Nephron (organoid): ENCODE results near the gene THBS3.

Experiments used
- H3K27ac Mint-ChIP-seq, 3 experiments: 2 replicates each; pipeline ENCODE4 v1.8.0; 2020; ENCODE audit warnings: mixed read lengths in 3 of 3, mild to moderate bottlenecking in 2 of 3, moderate library complexity in 1 of 3
- H3K27me3 Mint-ChIP-seq: 2 replicates; pipeline ENCODE4 v1.8.0; 2021; ENCODE audit warnings: low read depth, mild to moderate bottlenecking, moderate library complexity, mixed read lengths
- H3K36me3 Mint-ChIP-seq: 2 replicates; pipeline ENCODE4 v1.8.0; 2020; ENCODE audit warnings: low read depth, mixed read lengths
- H3K4me1 Mint-ChIP-seq: 2 replicates; pipeline ENCODE4 v1.8.0; 2020; ENCODE audit warnings: mixed read lengths
- H3K4me3 Mint-ChIP-seq, 3 experiments: 2 replicates each; pipeline ENCODE4 v1.8.0; 2020; ENCODE audit warnings: mild to moderate bottlenecking in 3 of 3, mixed read lengths in 3 of 3, moderate library complexity in 2 of 3
- H3K9me3 Mint-ChIP-seq: 2 replicates; pipeline ENCODE4 v1.8.0; 2020; ENCODE audit warnings: mixed read lengths
- TF ChIP-seq, protein P1 (sequence below), 3 experiments: fragments of 200-600 bp; sonication (generic); IDR thresholded peaks; one replicate each; pipeline ENCODE4 v1.5.0; 2021; ENCODE audit warnings: antibody characterized with exemption in 3 of 3; ENCODE audit not compliant: unreplicated experiment in 3 of 3

Gene THBS3

DNA sequence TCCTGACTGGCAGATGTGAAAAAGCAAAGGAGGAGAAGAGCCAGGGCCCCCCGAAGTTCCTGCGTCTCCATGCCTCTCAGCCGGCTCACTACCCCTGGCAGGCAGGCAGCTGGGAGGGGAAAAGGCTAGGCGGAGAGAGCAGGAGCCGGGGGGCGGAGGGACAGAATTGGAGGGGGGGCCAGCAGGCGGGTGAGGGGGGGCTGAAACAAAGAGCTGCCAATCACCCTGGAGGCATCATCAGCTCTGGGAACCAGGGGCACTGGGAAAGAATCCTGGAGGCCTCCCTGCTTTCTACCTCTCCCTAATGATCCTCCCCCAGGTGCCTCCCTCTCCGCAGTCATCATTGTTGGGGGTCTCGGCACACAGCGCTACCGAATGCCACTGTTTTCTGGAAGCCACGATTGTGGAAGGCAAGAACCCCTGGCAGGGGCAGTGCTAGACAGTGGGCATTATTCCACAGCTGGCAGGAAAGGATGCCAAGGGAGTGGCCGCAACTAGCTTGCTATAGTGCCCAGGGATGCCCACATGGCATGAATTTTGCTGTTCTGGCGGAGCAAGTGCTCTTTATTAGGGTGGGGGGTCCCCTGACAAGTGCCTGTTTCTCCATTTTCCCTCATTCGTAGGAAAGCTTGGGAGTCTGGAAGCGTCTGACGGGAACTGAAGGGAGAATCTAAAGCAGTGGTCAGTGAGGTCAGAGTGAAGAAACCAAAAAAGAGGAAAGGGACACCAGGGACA is at the start of gene THBS3:
Gene THBS3, minus strand, starts transcription at position 92 of the 735 bp plus-strand sequence. Its CDS starts 21 bp downstream, at position 71.
- Mint-ChIP-seq H3K9me3 (no peaks in the 10 kb centered on the region), H3K4me3 (peak within 1 kb of the TSS; percentile 90 to 96 (median 91)), H3K4me1 (peaks cover 27% of the 10 kb centered on the region), H3K27ac (peak within 1 kb of the TSS; percentile 97 to 99 (median 98)), H3K27me3 (peaks cover 3% of the 10 kb centered on the region), H3K36me3 (peaks cover 4% of the 10 kb centered on the region)
- TF ChIP-seq, protein P1, sequence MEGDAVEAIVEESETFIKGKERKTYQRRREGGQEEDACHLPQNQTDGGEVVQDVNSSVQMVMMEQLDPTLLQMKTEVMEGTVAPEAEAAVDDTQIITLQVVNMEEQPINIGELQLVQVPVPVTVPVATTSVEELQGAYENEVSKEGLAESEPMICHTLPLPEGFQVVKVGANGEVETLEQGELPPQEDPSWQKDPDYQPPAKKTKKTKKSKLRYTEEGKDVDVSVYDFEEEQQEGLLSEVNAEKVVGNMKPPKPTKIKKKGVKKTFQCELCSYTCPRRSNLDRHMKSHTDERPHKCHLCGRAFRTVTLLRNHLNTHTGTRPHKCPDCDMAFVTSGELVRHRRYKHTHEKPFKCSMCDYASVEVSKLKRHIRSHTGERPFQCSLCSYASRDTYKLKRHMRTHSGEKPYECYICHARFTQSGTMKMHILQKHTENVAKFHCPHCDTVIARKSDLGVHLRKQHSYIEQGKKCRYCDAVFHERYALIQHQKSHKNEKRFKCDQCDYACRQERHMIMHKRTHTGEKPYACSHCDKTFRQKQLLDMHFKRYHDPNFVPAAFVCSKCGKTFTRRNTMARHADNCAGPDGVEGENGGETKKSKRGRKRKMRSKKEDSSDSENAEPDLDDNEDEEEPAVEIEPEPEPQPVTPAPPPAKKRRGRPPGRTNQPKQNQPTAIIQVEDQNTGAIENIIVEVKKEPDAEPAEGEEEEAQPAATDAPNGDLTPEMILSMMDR (IDR thresholded peaks at IDR 0.05; ENCODE audit: unreplicated experiment in 3 of 3): no peak

DNA sequence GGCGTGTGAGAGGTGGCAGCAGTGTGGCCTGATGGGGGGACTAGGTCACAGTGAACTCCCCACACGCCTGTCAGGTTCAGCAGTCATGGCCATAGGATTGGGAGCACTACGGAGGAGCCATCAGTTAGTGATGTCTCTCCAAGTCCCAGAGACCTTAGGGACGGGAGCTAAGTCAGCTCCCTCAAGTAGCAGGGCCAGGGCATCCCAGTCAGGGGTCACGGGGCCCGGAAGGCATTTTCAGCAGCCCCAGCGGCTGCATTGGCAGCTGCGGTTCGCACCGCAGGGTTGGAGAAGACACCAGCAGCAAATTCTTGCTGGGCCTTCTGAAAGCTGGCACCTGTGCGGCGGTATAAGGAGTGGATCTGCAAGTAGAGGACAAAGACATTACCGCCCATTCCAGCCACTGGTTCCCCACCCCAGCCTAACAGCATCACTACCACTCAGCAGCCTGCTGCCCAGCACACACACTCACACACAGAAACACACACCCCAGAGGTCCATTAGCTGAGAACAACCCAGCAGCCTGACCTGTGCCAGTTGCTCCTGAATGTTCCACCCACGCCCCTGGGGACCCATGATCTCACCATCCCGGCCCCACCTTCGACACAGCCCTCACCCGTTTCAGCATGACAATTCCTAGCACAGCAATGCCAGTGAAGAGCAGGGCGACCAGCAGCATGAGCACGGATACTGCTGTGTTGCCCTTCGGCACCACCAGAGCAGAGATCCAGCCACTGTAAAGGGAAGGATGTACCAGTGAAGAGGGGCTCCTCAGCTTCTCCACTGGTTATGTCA is 48.6 kb upstream of the THBS3 start:
- Mint-ChIP-seq H3K4me3 (peak overlapping the region; percentile 84 to 94 (median 92)), H3K27me3 (peaks cover 3% of the 10 kb centered on the region), H3K36me3 (peaks cover 29% of the 10 kb centered on the region), H3K27ac (peak overlapping the region; percentile 92 to 98 (median 95)), H3K4me1 (peaks cover 37% of the 10 kb centered on the region), H3K9me3 (no peaks in the 10 kb centered on the region)
- TF ChIP-seq, protein P1 (IDR thresholded peaks at IDR 0.05; ENCODE audit: unreplicated experiment in 3 of 3): no peak

DNA sequence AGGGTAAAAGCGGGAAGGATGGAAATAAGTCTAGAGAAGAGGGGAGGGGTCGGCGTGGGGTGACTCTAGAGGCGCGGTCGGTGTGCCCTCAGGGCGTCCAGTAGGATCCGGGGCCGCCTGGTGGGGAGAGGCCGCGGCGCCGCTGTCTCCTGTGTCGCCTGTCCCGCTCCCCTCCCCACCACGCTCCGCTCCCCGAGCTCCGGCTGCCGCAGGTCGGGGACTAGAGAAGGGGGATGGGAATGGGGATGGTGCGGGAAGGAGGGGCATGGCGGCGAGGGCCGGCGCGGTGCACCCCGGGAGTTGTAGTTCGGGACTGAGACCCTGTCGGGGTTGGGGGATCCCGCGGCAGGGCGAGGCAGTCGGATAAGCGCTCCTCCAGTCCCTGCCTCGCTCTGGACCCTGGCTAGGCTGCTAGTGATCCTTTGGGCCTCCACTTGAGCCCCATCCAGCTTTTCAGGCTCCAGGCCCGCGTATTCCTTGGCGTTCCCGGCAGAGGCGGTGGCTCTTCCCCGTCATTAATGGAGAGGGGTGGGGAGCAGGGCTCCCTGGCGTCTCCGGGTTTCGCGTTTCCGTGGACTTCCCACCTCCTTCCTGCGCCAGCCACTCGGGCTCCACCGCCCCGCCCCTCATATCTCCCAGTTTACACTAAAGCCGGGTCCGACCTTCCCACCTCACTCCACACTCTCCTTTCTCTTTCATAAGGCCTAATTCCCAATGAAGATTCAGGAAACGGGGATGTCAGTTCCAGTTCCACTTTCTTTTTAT is 47.7 kb upstream of the THBS3 start, which contains the start of gene ENTREP3:
Gene ENTREP3, minus strand, starts transcription at position 241 of the 765 bp plus-strand sequence. CDS start 606 bp downstream, outside the sequence.
- Mint-ChIP-seq H3K27me3 (peaks cover 3% of the 10 kb centered on the region), H3K4me3 (peak within 1 kb of the TSS; percentile 84 to 94 (median 92)), H3K4me1 (peaks cover 36% of the 10 kb centered on the region), H3K9me3 (no peaks in the 10 kb centered on the region), H3K36me3 (peaks cover 23% of the 10 kb centered on the region), H3K27ac (peak within 1 kb of the TSS; percentile 92 to 98 (median 95))
- TF ChIP-seq, protein P1 (IDR thresholded peaks at IDR 0.05; ENCODE audit: unreplicated experiment in 3 of 3): no peak

DNA sequence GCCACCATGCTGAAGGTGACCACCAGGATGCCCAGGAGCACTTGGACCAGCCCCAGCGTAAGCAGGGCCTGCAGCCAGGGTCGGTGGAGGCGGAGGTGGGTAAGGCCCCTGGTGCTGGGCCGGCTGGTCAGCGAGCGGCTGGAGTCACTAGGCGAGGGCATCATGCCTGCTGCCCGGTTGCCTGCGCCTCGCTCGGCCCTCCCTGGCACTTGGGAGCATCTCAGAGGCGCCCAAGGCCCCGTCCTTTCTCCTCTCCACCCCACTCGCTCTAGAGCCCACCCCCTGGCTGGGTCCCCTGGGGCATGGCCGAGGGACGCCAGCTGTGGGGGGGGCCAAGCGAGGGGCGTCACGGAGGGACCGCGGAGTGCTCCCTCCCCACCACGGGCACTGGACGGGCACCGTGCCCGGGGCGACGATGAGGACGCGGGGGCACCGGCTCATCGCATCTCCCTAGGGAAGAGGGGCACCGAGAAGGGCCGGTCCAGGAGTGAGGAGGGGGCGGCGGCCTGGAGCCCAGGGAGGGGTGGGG is 47.1 kb upstream of the THBS3 start:
- H3K36me3 Mint-ChIP-seq: peaks cover 19% of the 10 kb centered on the region
- peaks cover 3% of the 10 kb centered on the region for H3K27me3 Mint-ChIP-seq
- H3K4me3 Mint-ChIP-seq: peak overlapping the region; percentile 84 to 94 (median 92)
- peaks cover 36% of the 10 kb centered on the region for H3K4me1 Mint-ChIP-seq
- H3K27ac Mint-ChIP-seq: peak overlapping the region; percentile 24 to 84 (median 65)
- TF ChIP-seq, protein P1 (IDR thresholded peaks at IDR 0.05; ENCODE audit: unreplicated experiment in 3 of 3): no peak
- no peaks in the 10 kb centered on the region for H3K9me3 Mint-ChIP-seq

DNA sequence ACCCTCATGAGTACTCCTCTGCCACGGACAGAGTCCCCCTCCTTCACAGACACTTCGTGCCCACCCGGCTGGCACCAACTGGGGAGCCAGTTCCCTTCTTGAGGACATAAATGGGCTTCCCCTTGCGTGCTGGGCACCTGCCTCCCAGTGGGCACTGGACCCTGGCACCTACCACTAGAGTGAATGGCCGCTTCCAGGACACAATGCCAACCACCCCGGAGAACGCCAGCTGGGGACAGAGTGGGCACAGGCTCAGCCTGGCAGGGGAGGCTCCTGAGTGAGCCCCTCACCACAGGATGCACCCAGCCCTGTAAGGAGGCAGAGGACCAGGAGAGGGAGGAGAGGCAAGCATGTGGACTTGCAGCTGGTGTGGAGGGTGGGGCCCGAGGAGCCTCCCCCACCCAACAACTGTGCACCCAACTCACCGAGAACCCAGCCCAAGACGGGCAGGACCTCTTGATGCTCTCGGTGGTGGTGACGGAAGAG is 46.6 kb upstream of the THBS3 start:
- Mint-ChIP-seq H3K4me3 (peak overlapping the region; percentile 84 to 92 (median 88)), H3K27me3 (peaks cover 3% of the 10 kb centered on the region), H3K27ac (peak overlapping the region; percentile 24 to 84 (median 65)), H3K9me3 (no peaks in the 10 kb centered on the region), H3K36me3 (peaks cover 19% of the 10 kb centered on the region), H3K4me1 (peaks cover 36% of the 10 kb centered on the region)
- TF ChIP-seq, protein P1 (IDR thresholded peaks at IDR 0.05; ENCODE audit: unreplicated experiment in 3 of 3): no peak
